Measurements from ENCODE around the gene NFIA.

Gene NFIA

GRCh38 chr1:61450454-61450853 lies 368.1 kb downstream of the NFIA start:
- no peak overlapping the region for H3K4ac ChIP-seq (ENCODE audit: low read depth, low read length)
- no peak for DNase-seq
- no peaks in the 10 kb centered on the region for H3K79me2 ChIP-seq (ENCODE audit: control insufficient read depth, insufficient read depth, low read length, poor library complexity)
- no peak overlapping the region for H3K4me2 ChIP-seq (ENCODE audit: low read length)
- H3K4me3 ChIP-seq (ENCODE audit: low read depth, low read length): no peak overlapping the region
- H2AFZ ChIP-seq (ENCODE audit: insufficient read depth, low read length, poor library complexity): no peak overlapping the region
- peaks cover 0 to 5% of the 10 kb centered on the region in 2 experiments for H3K4me1 ChIP-seq (ENCODE audit: control insufficient read depth in 1 of 2, insufficient read depth in 2 of 2, low read length in 2 of 2)
- H2AK5ac ChIP-seq (ENCODE audit: low read length): no peak overlapping the region
- no peak overlapping the region for H3K27ac ChIP-seq (ENCODE audit: low read depth, low read length)
- H3K14ac ChIP-seq (ENCODE audit: low read length): no peak overlapping the region
- H2BK120ac ChIP-seq (ENCODE audit: insufficient read depth, low read length, poor library complexity): no peak overlapping the region
- peaks cover 1% of the 10 kb centered on the region for H3K79me1 ChIP-seq (ENCODE audit: low read length)
- H2BK5ac ChIP-seq (ENCODE audit: low read depth, low read length, poor library complexity): no peak overlapping the region
- H3K9ac ChIP-seq (ENCODE audit: low read length): no peak overlapping the region
- H3K23ac ChIP-seq (ENCODE audit: low read length): no peak overlapping the region
- no CpG with 5 or more reads among the region's 4 CpGs for WGBS (ENCODE audit: extremely low coverage, insufficient coverage, insufficient read length)
- no peak overlapping the region for H2BK12ac ChIP-seq (ENCODE audit: low read length)
- no peak overlapping the region for H4K12ac ChIP-seq (ENCODE audit: low read depth, low read length)
- no peak overlapping the region for H4K8ac ChIP-seq (ENCODE audit: low read depth, low read length)
- H3K9me3 ChIP-seq (ENCODE audit: insufficient read depth, low read depth, low read length): no peaks in the 10 kb centered on the region
- no peak overlapping the region for H3K18ac ChIP-seq (ENCODE audit: low read length)
- H3K27me3 ChIP-seq (ENCODE audit: insufficient read depth, low read length): no peaks in the 10 kb centered on the region
- no peaks in the 10 kb centered on the region for H3K36me3 ChIP-seq (ENCODE audit: control insufficient read depth in 1 of 2, insufficient read depth in 2 of 2, low read length in 2 of 2)
- no peak overlapping the region for H4K91ac ChIP-seq (ENCODE audit: low read depth, low read length)

GRCh38 chr1:61450872-61451571 lies 368.7 kb downstream of the NFIA start:
- Histone ChIP-seq H3K9me3 (ENCODE audit: insufficient read depth, low read depth, low read length) (no peaks in the 10 kb centered on the region), H2BK12ac (ENCODE audit: low read length) (no peak overlapping the region), H2AFZ (ENCODE audit: insufficient read depth, low read length, poor library complexity) (no peak overlapping the region), H3K9ac (ENCODE audit: low read length) (no peak overlapping the region), H2BK120ac (ENCODE audit: insufficient read depth, low read length, poor library complexity) (no peak overlapping the region), H4K8ac (ENCODE audit: low read depth, low read length) (no peak overlapping the region), H3K36me3 (ENCODE audit: control insufficient read depth in 1 of 2, insufficient read depth in 2 of 2, low read length in 2 of 2) (no peaks in the 10 kb centered on the region), H3K18ac (ENCODE audit: low read length) (no peak overlapping the region), H2AK5ac (ENCODE audit: low read length) (no peak overlapping the region), H3K4me2 (ENCODE audit: low read length) (no peak overlapping the region), H3K79me1 (ENCODE audit: low read length) (peaks cover 1% of the 10 kb centered on the region), H4K91ac (ENCODE audit: low read depth, low read length) (no peak overlapping the region), H3K4me3 (ENCODE audit: low read depth, low read length) (no peak overlapping the region), H3K79me2 (ENCODE audit: control insufficient read depth, insufficient read depth, low read length, poor library complexity) (no peaks in the 10 kb centered on the region), H3K27me3 (ENCODE audit: insufficient read depth, low read length) (no peaks in the 10 kb centered on the region), H3K27ac (ENCODE audit: low read depth, low read length) (no peak overlapping the region), H4K12ac (ENCODE audit: low read depth, low read length) (no peak overlapping the region), H3K4me1 (ENCODE audit: control insufficient read depth in 1 of 2, insufficient read depth in 2 of 2, low read length in 2 of 2) (peaks cover 0 to 5% of the 10 kb centered on the region in 2 experiments), H3K14ac (ENCODE audit: low read length) (no peak overlapping the region), H3K4ac (ENCODE audit: low read depth, low read length) (no peak overlapping the region), H3K23ac (ENCODE audit: low read length) (no peak overlapping the region), H2BK5ac (ENCODE audit: low read depth, low read length, poor library complexity) (no peak overlapping the region)
- no CpG with 5 or more reads among the region's 14 CpGs for WGBS (ENCODE audit: extremely low coverage, insufficient coverage, insufficient read length)
- DNase-seq: no peak

DNA sequence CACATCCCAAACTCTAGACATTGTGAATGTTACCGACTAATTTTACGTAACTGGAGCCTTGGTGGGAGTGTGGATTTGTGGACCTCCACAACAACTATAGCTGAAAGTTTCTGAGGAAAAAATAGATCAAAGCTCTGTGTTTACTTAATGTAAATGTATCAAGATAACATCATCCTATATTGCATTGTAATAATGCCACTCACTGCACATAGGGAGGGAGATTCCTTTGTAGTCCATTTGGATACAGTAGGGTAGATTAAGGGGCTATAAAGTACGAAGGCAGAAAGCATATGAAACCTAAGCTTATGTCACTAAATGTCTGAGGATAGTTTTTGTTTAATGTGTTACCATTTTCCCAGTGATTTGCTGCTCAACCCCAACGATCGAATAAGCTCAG lies 369.2 kb downstream of the NFIA start:
- Histone ChIP-seq H3K9me3 (ENCODE audit: insufficient read depth, low read depth, low read length) (no peaks in the 10 kb centered on the region), H3K4me3 (ENCODE audit: low read depth, low read length) (no peak overlapping the region), H3K27ac (ENCODE audit: low read depth, low read length) (no peak overlapping the region), H3K23ac (ENCODE audit: low read length) (no peak overlapping the region), H4K91ac (ENCODE audit: low read depth, low read length) (no peak overlapping the region), H2BK12ac (ENCODE audit: low read length) (no peak overlapping the region), H2AK5ac (ENCODE audit: low read length) (no peak overlapping the region), H3K4me2 (ENCODE audit: low read length) (no peak overlapping the region), H4K12ac (ENCODE audit: low read depth, low read length) (no peak overlapping the region), H3K4ac (ENCODE audit: low read depth, low read length) (no peak overlapping the region), H3K14ac (ENCODE audit: low read length) (no peak overlapping the region), H3K79me2 (ENCODE audit: control insufficient read depth, insufficient read depth, low read length, poor library complexity) (no peaks in the 10 kb centered on the region), H2BK5ac (ENCODE audit: low read depth, low read length, poor library complexity) (no peak overlapping the region), H3K9ac (ENCODE audit: low read length) (no peak overlapping the region), H3K36me3 (ENCODE audit: control insufficient read depth in 1 of 2, insufficient read depth in 2 of 2, low read length in 2 of 2) (no peaks in the 10 kb centered on the region), H3K4me1 (ENCODE audit: control insufficient read depth in 1 of 2, insufficient read depth in 2 of 2, low read length in 2 of 2) (peaks cover 0 to 5% of the 10 kb centered on the region in 2 experiments), H3K18ac (ENCODE audit: low read length) (no peak overlapping the region), H3K79me1 (ENCODE audit: low read length) (peaks cover 1% of the 10 kb centered on the region), H2AFZ (ENCODE audit: insufficient read depth, low read length, poor library complexity) (no peak overlapping the region), H4K8ac (ENCODE audit: low read depth, low read length) (no peak overlapping the region), H2BK120ac (ENCODE audit: insufficient read depth, low read length, poor library complexity) (no peak overlapping the region), H3K27me3 (ENCODE audit: insufficient read depth, low read length) (no peaks in the 10 kb centered on the region)
- no CpG with 5 or more reads among the region's 5 CpGs for WGBS (ENCODE audit: extremely low coverage, insufficient coverage, insufficient read length)
- no peak for DNase-seq

DNA sequence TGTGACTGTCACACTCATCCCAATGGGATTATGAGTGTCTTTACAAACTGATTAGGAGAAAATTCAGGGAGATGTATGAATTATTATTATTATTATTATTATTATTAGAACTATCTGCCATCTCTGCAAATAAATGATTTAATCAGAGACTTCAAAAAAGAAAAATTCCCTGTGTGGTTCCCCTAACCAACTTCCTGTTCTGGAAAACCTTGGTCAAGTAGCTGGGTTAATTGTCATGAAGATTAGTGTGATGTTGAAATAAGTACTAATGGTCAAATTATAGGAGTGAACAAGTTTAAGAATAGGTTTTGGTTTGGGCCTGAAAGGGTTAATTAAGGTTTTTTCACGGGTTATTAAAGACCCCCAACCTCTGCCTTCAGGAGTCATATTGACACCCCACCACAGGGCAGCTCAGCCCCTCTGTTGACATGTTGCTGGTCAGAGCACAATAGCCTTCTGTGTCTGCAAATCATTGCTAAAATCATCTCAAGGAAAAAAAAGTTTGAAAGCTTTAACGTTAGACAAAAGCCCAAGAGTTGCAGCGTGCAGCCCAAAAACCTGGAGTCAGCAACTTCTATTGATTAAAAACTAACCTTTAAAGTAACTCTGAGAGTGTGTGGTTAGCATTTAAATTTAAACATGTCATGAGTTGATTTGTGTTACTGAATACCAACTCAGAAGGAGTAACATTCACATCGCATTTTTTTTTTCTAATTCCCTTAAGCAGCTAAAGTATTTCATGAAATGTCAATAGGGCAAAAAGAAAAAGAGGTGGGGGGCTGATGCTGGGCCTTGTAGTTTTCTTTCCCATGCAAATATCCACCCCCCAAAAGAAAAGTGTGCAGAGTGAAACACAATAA lies 370.0 kb downstream of the NFIA start:
- peak in 1 of 2 donors; percentile 12 for DNase-seq
- Histone ChIP-seq H3K27ac (ENCODE audit: low read depth, low read length) (no peak overlapping the region), H2AFZ (ENCODE audit: insufficient read depth, low read length, poor library complexity) (no peak overlapping the region), H3K4me2 (ENCODE audit: low read length) (no peak overlapping the region), H3K9ac (ENCODE audit: low read length) (no peak overlapping the region), H3K23ac (ENCODE audit: low read length) (no peak overlapping the region), H4K8ac (ENCODE audit: low read depth, low read length) (no peak overlapping the region), H3K36me3 (ENCODE audit: control insufficient read depth in 1 of 2, insufficient read depth in 2 of 2, low read length in 2 of 2) (no peaks in the 10 kb centered on the region), H4K91ac (ENCODE audit: low read depth, low read length) (no peak overlapping the region), H2BK12ac (ENCODE audit: low read length) (no peak overlapping the region), H3K79me1 (ENCODE audit: low read length) (peaks cover 1% of the 10 kb centered on the region), H3K9me3 (ENCODE audit: insufficient read depth, low read depth, low read length) (no peaks in the 10 kb centered on the region), H3K4me3 (ENCODE audit: low read depth, low read length) (no peak overlapping the region), H3K27me3 (ENCODE audit: insufficient read depth, low read length) (no peaks in the 10 kb centered on the region), H2AK5ac (ENCODE audit: low read length) (no peak overlapping the region), H3K14ac (ENCODE audit: low read length) (no peak overlapping the region), H3K18ac (ENCODE audit: low read length) (no peak overlapping the region), H3K79me2 (ENCODE audit: control insufficient read depth, insufficient read depth, low read length, poor library complexity) (no peaks in the 10 kb centered on the region), H4K12ac (ENCODE audit: low read depth, low read length) (no peak overlapping the region), H2BK120ac (ENCODE audit: insufficient read depth, low read length, poor library complexity) (no peak overlapping the region), H3K4me1 (ENCODE audit: control insufficient read depth in 1 of 2, insufficient read depth in 2 of 2, low read length in 2 of 2) (peaks cover 0 to 5% of the 10 kb centered on the region in 2 experiments), H2BK5ac (ENCODE audit: low read depth, low read length, poor library complexity) (no peak overlapping the region), H3K4ac (ENCODE audit: low read depth, low read length) (no peak overlapping the region)
- no CpG with 5 or more reads among the region's 4 CpGs for WGBS (ENCODE audit: extremely low coverage, insufficient coverage, insufficient read length)

Measured in trophoblast cell (in vitro differentiated cells and primary cell).